ENCODE data around the gene ATP2A1.

Gene ATP2A1

DNA sequence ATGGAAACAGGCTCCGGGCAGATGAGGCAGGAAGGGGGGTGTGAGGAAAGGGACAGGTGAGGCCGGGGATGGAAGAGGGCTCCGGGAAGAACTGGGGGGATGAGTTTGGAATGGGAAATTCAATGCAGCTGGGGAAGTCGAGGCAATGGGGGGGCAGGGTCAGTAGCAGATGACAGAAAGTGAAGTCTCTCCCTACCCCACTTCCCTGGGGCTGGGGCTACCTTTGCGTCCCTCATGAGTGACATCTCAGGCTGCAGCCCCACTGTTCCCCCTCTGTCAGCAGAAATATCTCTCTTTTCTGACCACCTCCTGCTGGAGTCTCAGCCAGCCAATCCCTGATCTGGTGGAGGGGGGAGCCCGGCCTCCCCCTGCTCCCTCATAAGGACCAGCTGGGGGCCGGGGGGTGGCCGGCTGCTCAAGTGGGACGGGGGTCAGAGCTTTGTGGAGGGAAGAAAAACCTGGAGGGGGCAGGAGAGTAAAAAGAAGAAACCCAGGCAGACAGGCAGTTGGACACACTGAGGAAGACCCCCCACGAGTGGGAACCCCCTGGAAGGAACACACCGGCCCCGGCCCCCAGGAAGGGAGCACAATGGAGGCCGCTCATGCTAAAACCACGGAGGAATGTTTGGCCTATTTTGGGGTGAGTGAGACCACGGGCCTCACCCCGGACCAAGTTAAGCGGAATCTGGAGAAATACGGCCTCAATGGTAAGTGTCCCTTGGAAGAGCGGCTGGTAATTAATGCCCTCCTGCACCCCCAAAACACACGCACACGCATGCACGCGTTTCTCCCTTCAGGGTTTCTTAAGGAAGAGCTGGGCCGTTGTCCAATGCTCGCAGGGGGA is at the start of gene ATP2A1:
ATP2A1 (plus strand) TSS at position 406 of the 844 bp plus-strand sequence; CDS start at position 590, 184 bp downstream.
- no peak for DNase-seq

DNA sequence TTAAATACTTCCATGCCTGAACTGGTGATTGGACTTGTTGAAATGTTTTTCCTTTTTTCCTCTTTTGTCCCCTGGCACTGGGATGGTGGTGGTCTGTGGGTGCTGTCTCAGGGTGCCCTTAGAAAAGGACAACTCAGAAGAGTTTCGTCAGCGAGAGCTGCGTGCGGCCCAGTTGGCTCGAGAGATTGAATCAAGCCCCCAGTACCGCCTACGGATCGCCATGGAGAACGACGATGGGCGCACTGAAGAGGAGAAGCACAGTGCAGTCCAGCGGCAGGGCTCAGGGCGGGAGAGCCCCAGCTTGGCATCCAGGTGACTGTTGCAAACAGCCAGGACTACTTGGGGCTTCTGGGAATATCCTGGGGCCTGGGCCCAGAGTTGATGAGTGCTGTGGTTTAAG is 48.5 kb upstream of the ATP2A1 start:
- DNase-seq: no peak

DNA sequence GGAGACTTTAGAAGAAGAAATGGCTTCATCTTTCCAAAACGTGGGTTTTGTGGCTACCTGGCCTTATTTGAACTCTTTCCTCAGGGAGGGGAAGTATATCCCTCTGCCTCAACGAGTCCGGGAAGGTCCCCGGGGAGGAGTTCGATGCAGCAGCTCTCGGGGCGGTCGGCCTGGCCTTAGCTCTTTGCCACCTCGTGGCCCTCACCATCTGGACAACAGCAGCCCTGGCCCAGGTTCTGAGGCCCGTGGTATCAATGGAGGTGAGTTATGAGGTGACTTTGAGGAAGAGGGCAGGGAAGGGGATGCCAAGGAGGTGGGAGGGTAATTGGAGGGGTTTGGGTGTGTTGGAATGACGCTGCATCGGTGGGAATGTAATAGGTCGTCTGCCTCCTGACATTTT is 47.8 kb upstream of the ATP2A1 start:
- no peak for DNase-seq

DNA sequence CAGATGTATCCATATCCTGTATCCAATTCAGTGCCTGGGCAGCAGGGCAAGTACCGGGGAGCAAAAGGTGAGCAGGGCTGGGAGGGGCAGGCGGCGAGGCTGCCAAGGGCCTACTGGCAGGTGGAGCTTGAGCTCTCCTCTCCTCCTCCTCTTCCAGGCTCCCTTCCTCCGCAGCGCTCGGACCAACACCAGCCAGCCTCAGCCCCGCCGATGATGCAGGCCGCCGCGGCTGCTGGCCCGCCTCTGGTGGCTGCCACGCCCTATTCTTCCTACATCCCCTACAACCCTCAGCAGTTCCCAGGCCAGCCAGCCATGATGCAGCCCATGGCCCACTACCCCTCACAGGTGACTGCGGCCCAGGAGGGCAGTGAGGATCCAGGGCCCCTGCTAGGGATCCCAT is 43.9 kb upstream of the ATP2A1 start:
- DNase-seq: no peak

DNA sequence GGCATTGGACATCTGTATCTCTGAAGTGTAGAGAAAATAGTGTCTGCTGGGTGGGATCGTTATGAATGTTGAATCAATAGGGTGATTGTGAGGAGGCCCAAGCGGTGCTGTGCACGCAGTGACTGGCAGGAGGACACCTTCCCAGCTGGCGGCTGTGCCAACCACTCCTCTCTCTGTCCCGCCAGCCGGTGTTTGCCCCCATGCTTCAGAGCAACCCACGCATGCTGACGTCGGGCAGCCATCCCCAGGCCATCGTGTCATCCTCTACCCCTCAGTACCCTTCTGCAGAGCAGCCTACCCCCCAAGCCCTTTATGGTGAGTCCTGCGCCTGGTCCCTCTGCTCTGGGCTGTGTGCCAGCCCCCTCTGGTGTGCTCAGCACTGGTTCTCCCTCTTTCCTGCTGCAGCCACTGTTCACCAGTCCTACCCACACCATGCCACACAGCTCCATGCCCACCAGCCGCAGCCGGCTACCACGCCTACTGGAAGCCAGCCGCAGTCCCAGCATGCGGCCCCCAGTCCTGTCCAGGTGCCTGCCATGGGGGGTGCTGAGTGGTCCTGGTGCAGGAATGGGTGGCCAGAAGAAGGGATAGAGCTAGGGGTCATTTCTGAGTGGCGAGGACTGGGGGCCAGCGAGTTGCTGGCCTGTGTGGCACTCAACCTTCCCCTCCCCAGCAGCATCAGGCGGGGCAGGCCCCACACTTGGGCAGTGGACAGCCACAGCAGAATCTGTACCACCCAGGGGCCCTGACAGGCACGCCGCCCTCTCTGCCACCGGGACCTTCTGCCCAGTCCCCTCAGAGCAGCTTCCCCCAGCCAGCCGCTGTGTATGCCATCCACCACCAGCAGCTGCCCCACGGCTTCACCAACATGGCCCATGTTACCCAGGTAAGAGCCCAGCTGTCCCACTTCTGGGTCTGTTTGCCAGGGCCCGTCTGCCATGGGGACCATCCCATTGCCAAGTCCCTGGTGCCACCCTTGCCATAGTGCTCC is 43.1 kb upstream of the ATP2A1 start:
- DNase-seq: no peak

DNA sequence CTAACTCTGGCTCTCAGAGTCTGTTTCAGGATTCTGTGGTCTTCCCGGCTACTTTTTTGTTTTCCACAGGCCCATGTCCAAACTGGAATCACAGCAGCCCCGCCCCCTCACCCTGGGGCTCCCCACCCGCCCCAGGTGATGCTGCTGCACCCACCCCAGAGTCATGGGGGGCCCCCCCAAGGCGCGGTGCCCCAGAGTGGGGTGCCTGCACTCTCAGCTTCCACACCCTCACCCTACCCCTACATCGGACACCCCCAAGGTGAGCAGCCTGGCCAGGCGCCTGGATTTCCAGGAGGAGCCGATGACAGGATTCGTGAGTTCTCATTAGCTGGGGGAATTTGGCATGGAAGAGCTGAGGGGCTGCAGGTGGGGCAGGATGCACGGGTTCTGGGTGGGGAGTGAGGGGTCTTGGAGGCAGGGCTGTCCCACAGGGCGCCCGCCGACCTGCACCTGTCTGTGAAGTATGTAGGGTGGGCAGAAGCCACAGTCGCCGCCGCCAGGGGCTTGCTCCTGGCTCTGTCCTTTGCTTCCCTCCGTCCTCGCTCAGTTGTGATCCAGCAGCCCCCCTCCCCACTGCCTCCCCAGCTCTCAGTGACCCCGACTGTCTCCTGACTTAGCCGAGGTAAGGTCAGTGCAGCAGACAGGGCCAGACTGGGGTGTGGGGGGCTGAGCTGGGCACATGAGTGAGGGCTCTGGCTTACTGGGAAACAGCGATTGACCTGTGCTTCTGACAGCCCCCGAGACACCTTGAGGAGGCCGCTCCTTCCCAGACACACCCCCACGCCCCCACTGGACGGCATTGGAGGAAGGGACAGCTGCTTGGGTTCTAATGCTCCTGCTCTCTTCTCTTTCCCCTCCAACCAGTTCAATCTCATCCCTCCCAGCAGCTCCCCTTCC is 42.2 kb upstream of the ATP2A1 start:
- no peak for DNase-seq

DNA sequence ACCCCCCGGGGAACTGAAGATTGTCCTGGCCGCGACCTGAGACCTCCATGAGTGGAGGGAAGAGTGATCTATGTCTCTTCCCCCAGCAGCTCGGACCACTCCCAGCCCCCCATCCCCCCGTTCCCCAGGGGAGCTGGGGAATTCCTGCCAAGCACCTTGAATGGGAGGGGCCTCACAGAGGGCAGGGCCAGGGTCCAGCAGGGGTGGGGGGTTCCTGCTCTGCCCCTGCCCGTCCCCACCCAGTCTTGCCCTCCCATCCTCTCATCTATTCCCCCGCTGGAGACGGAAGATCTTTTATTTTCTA is 41.6 kb upstream of the ATP2A1 start:
- DNase-seq: no peak

DNA sequence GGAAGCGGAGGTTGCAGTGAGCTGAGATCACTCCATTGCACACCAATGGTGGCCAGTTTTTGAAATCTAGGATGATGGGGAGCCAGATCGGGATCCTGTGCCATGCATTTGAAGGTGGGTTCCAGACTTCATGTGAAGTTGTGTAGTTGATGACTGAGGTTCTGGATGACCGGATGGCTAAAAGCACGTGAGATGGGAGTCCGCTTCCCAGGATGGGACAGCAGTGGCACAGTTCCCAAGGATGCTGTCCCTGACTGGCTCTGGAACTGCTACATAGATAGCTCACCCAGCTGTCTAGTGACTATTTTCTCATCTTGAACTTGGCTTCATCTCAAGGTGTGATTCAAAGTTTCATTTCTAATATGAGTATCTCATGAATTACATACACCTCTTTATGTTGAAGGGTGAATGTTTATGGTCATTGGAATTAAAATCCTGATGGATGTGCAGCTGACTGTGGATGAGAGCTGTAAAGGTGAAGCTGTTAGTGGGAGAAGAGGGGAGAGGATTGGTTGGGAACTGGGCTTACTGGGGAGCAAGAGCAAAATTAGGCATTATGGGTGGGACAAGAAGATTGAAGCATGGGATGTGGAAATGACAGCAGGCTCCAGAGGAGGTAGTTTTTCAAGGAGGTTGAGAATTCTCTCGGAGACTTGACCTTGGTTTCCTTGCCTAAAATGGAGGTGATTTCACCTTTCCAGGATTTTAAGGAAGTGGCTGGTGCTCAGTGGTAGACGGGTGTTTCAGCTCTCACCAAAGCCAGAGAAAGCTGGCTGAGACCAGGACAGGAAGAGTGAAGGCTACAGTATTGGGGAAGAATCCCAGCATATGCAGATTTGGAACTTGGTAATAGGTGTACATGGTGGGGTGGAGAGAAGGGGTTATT is 40.4 kb upstream of the ATP2A1 start:
- no peak for DNase-seq

DNA sequence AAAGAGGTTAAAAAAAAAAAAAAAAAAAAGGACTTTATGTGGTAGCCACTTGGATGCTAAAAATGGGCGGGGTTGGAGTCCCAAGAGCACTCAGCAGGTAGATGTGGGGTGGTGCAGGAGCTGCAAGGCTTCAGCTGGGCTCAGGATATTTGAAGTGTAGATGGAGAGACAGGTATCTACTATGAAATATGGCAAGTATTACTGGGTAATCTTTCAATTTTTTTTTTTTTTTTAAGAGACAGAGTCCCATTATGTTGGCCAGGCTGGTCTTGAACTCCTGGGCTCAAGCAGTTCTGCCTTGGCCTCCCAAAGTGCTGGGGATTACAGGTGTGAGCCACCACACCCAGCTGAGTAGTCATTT is 39.8 kb upstream of the ATP2A1 start:
- no peak for DNase-seq

DNA sequence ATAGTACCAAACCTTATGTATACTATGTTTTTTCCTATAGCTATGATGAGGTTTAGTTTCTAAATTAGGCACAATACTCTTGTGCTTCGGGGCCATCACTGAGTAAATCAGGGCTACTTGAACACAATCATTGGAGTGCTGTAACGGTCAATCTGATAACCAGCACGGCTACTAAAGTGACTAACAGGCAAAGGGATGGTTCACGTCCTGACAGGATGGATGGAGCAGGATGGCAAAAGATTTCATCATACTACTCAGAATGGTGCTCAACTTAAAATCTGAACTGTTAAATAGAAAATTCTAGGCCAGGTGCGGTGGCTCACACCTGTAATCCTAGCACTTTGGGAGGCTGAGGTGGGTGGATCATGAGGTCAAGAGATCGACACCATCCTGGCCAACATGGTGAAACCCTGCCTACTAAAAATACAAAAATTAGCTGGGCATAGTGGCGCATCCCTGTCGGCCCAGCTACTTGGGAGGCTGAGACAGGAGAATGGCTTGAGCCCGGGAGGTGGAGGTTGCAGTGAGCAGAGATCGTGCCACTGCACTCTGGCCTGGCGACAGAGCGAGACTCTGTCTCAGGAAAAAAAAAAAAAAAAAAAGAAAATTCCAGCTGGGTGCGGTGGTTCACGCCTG is 39.2 kb upstream of the ATP2A1 start:
- no peak for DNase-seq

DNA sequence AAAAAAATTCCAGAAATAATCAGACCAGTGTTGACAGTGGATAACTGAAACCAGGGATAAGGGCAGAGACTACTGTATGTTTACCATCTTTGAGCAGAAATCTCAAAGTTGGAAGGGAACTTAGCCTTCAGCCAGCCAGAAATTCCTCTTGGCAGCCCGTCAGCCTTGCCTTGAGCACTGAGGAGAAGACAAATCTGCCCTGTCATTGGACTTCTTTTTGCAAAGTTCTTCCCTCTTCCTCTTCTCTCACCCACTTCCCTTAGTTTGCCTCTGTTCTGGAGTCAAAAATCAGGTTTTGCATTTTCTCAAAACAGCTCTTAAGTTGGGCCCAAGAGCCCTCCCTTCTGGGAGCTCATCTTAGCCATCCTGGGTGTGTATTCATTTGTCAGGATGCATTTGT is 38.4 kb upstream of the ATP2A1 start:
- DNase-seq: peak in 1 of 2 donors; percentile 22

DNA sequence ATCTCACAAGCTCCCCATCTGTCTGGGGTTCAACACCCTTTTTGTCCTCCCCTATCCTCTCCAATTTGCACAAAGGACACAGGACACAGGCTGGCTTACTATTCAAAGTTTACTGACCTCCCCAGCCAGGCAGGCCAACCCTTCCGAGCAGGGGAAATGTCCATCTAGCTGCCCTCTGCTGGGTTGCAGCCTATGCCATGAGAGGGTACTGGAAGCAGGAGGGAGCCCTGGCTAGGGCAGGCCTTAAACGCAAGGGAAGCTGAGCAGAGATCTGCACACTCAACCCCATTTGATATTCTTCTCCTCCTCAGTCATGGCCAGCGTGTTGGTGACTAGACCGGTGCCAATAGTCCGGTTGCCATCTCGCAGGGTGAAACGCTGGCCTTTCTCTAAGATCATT is 35.6 kb upstream of the ATP2A1 start:
- DNase-seq: no peak

DNA sequence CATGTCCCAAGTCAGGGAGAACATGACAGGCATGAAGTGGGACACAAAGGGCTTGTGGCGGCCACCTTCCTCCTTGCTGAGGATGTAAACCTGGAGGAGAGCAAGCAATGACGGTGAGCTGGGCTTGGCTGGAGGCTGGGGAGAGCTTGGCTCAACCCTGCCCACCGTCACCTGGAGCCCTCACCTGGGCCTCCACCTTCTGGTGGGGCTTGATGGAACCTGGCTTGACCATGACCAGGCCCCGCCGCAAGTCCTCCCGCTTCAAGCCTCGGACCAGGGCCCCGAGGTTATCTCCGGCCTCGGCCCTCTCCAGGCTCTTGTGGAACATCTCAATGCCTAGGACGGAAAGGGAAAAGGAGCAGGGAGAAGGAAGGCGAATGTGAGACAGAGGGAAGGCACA is 34.5 kb upstream of the ATP2A1 start:
- DNase-seq: no peak

DNA sequence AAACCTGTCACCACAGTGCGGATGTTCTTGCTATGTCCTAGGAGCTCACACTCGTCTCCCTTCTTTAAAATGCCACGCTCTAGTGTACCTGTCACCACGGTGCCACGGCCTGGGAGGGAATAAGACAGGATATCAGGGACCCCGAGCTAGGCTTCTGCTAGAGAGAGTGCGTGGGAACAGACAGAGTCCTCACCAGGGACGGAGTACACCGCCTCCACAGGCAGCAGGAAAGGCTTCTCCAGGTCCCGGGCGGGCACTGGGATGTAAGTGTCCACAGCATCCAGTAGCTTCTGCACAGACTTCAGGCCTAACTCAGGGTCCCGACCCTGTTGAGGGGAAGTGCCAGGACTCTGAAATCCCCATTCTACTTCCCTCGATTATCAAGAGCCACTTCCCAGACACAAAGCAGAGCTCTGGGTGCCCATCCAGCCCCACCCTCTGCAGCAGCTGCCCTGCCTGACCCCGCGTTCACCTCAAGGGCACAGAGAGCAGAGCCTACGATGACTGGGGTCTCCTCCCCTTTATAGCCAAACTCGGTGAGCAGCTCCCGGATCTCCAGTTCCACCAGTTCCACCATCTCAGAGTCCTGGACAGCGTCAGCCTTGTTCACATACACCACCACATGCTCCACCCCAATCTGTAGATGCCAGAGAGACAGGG is 33.9 kb upstream of the ATP2A1 start:
- DNase-seq: no peak

DNA sequence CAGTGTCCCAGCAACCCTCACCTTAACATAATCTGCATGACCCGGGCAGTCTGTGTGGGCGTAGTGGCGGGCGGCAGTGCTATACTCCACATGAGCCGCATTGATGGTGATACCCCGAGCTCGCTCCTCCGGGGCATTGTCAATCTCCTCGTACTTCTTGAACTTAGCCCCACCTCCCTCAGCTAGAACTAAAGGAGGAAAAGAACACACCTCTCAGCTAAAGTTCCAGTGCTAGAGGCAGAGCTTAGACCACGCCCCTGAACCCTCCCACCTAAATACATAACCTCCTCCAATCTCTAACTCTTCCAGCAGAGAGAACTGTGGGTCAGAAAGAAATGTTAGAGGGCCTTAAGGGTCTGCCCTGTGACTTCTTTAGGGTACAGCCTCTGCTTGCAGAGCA is 33.0 kb upstream of the ATP2A1 start:
- no peak for DNase-seq

DNA sequence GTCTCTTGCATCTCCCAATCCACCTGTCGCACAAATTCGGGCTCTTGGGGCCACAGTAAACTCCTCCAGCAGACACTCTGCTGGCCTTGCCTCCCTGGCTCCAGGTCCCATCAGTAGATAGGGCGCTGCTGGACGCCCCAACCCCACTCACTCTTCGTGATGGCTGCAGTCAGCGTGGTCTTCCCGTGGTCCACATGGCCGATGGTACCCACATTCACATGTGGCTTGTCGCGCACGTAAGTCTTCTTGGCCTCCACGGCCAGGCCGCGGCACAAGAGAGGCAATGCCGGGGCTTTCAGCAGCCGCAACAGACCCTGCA is 32.6 kb upstream of the ATP2A1 start:
- no peak for DNase-seq

DNA sequence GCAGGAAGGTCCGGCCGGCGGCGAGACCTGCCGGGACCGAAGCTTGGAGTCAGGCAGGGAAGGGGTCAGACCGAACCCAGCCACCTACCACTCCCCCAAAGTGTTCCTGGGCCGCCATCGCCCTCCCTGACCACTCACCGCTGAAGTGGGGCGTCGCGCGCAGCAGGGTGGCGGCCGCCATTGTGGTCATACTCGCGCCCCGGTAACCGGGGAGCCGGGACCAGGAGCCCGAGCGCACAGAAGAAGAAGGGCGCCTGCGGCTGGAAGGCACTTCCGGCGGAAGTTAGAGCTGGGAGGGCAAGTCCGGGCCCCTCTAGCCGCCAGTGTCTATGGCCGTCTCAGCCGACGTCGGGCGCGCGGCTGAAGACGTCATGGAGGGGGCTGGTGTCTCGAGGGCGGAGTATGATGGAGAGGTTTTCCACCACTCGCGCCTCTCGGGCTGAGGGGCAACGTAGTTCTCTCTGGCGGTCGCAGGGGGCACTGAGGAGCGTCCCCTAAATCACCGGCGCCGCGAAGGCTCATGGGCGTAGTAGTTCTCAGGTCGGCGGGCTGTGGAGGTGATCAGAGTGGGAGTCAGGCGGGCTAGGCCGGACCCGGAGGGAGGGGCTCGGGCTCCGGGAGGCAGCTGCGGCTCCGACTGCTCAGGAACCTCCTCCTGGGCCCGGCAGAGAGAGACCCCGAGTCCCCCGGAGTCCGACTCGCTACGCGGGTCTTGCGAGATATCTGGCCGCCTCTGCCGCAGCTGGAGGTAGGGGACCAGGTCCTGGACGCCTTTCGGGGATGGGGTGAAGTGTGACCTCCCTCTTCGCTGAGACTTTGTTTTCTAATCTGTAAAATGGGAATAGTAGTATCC is 32.0 kb upstream of the ATP2A1 start, which contains the start of gene TUFM:
TUFM (minus strand) TSS at position 269 of the 853 bp plus-strand sequence; CDS start at position 190, 79 bp downstream.
- DNase-seq: peak; percentile 97 to 98

DNA sequence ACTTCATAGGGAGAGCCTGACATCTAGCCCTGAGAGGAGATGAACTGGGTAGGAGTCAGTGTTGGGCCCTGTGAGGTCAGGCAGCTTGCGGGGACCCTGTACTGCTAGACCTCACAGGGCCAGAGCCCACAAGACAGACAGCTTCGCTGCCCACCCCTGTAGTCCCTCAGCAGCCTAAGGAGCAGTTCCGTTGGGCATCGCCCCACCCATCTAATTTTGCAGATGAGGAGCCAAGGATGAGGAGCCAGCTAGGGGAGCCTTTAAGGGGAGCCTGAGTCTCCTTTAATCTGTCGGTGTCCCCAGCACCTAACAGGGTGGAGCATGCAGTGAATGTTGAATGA is 31.4 kb upstream of the ATP2A1 start:
- no peak for DNase-seq

DNA sequence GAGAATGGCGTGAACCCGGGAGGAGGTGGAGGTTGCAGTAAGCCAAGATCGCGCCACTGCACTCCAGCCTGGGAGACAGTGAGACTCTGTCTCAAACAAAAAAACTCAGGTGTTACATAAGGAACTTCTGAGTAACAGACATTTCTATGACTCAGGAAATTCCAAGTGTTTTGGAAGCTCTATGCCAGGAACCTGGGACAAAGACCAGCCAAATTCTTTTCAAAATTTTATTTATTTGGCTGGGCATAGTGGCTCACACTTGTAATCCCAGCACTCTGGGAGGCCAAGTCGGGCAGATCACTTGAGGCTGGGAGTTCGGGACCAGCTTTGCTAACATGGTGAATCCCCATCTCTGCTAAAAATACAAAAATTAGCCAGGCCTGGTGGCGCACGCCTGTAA is 19.9 kb upstream of the ATP2A1 start:
- no peak for DNase-seq

DNA sequence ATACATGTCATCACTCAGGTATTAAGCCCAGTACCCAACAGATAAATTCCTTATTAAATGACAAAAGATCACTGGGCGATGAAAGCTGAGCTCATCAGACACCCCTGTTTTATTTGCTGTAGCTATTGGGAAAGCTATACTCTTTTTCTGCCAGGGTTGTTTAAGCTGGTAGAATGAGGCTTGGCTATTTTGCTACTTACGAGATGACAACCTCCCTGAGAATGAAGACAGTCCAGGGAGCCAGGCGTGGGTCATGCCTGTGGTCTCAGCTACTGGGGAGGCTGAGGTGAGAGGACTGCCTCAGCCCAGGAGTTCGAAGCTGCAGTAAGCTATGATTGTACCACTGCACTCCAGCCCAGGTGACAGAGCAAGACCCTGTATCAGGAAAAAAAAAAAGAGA is 19.0 kb upstream of the ATP2A1 start:
- DNase-seq: no peak

Data from inflammatory macrophage treated with lipopolysaccharide for 1 hour (primary cell).